Activated T-cell treated with anti-CD3 and anti-CD28 coated beads for 24 hours (primary cell): ENCODE results near the gene PDZK1IP1.

Experiments used
- DNase-seq: peaks from one replicate; pipeline ENCODE4 v3.0.0-alpha.2; 2020; ENCODE audit warnings: low read depth

The PDZK1IP1 gene

GRCh38 chr1:47189844-47190508, at the start of gene PDZK1IP1:
Gene PDZK1IP1, minus strand, starts transcription at chr1:47190036. Its CDS starts 104 bp downstream, at chr1:47189932.
- DNase-seq, result no peak

DNA sequence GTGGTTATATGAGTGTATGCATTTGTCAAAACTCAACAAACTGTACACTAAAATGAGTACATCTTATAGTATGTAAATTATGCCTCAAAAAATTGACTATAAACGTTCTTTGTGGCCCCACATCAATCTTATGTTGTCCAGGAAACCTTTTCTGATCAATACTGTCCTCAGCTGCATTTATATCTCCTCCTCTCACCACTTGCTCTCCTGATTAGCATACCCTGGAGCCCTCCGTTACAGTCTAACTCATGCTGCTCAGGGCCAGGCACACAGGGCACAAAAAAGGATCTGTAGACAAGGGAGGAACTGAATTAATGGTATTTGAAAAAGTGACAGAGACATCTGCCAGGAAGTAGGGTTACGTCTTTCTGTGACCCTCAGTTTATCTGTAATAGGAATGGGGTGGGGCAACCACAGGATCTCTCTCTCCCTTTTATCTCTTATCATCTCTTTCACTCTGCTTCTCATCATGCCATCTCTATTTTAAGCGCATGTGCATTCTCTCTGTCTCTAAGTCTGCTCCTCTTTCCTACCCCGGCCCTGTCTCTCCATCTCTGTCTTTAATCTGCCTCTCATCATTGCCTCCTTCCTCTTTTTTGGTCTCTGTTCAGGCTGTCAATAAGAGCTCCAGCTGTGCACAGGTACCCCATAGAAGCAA, 49.2 kb upstream of the PDZK1IP1 start:
- DNase-seq, result no peak

DNA sequence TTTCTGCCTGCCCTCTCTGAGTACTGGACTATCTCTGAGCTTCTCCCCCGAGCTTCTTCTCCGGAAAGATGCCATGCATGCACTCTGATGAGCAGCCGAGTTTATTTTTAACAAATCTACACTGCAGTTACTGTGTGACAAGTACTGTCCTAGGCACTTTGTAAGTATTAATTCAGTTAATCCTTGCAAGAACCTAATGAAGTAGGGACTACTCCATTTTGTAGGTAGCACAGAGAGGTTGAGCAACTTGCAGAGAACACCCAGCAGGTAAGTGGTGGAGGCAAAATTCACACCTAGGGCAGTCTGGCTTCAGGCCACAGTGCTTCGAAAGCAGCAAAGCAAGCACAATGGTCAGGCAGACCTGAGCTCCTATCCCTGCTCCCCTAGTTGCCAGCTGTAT, 46.0 kb upstream of the PDZK1IP1 start:
- no peak for DNase-seq

- no peak for DNase-seq
These were observed 45.4 kb upstream of the PDZK1IP1 start for GRCh38 chr1:47235241-47235681.

DNA sequence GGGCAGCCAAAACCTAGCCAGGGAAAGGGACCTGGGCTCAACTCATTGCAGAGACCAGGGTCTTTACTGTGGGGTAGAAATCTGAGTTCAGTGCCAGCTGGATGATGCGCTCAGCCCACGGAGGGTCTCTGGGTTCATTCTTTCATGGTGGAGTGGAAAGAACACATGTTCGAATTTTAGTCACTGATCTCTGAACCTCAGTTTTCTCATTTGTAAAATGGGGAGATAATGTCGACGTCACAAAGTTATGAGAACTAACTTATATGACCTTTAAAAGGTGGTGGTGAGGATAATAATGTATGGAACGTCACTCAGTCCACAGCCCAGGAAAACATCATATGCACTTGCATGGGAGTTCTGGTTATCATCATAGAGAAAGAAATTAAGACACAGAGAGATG, 43.4 kb upstream of the PDZK1IP1 start:
- no peak for DNase-seq

- DNase-seq, result no peak
These were observed 42.5 kb upstream of the PDZK1IP1 start, which contains the start of gene TAL1 for GRCh38 chr1:47232187-47232874. Gene TAL1, minus strand, starts transcription at chr1:47232225. Its CDS starts 6,337 bp downstream, at chr1:47225888.

DNA sequence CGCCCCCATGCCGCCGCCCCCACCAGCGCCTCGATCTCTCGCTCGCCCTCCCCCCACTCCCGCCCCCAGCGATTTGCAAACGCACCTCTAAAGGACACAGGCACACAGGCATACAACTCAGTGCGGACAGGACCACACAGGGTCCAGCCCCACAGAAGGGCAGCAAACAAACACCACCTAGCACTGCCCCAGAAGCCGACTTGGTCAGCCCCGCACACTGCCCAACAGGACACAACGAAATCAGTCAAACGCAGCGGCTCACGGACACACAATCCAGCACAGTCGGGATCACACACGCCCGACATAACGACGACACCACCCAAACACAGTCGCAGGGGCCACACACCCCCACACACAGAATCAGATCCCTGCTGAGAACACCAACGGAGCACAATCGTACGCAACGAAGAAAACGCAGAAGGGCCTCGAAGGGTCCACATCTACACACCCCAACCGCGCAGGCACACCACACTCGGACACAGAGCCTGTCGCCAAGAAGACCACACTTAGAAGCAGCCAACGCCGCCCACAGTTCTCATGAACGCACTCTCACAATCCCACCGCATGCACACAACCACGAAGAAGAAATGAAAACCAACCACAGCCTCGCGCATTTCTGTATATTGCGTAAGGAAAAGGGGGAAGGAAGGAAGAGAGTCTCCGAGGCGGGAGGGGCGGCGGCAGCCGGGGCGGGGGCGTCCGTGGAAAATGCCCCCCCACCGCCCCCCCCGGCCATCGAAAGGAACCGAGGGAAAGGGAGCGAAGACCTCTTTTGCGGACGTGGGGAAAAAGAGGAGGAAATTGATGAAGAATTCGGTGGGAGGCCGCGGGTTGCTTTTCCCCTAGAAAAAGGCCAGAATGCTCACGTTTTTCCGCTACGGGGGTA, 41.7 kb upstream of the PDZK1IP1 start:
- DNase-seq, result no peak

DNA sequence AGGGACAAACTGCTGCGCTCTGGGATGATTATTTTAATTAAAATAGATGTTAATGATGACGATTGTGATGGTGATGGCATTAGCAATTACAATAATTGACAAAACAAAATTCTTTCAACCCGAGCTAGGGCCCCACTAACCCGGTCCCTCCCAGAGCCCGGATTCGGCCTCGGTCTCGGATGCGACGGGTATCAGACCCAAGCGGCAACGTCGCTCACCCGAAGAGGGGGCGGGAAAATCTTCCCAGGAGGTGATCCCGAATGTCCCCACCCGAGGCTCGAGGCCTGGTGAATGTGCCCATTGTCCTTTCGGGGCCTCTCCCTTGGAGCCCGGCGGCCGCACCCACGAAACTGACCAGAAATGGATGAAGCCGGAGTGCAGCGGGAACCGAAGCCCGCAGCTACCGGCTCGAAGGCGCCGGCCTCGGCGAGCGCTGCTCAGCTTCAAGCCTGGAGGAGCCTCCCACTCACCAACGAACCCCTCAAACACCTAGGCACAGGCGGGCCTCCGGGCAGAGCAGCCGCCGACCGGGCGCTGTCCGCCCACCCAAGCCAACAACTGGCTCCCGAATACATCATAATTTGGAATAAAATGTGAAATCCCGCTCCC, 41.0 kb upstream of the PDZK1IP1 start:
- no peak for DNase-seq

GRCh38 chr1:47229886-47230691, 40.3 kb upstream of the PDZK1IP1 start:
- DNase-seq, result no peak

DNA sequence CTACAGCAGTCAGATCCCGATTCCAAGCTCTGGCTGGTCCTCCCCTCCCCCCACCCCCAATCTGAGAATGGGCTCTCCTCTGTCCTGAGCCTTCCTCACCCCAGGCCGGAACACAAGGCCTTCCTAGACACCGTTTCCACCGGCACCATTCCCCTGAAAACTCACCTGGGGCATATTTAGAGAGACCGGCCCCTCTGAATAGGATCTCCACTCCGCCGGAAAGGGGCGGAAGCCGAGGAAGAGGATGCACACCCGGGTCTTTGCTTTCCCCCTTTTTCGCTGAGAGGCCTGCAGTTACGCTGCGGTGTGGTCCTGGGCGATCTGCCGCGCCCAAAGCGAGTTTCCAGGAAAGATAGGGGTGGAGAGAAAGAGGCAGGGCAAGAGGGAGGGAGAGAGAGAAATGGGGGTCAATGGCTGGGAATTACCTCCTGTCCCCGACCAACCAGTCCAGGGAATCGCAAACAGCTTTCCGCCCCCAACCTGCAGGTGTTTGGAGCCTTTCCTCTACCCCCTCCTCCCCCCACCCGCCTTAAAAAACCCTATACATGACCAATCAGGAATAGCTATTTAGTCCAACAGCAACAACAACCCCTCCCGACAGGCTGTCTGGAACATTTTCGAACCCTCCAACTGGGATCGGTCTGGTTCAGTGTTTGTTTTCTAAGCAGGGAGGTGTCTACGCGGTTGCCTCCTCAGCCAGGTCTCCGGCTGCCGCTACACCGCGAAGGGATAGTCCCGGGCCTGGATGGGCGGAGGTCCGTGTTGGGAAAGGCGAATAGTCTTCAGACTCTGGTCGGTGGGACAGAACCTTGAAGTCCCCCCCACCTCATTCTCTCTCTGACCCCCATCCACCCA, 39.4 kb upstream of the PDZK1IP1 start:
- no peak for DNase-seq

DNA sequence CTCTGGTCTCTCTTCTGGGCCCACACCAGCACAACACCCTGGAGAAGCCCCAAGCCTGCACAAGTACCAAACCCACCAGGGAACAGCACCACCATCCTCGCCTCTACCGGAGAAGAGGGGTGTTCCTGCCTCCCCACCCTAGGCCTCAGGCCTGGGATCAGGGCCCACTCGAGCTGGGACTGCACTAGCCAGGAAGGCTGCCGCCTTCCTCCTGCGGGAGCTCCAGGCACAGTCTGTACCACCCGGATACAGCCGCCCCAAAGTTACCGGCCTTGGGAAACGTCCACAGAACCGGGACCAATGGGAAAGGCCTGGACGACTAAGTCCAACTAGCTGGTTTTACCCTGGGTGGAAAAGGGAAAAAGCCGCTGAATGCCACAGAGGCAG, 38.8 kb upstream of the PDZK1IP1 start:
- DNase-seq, result no peak

DNA sequence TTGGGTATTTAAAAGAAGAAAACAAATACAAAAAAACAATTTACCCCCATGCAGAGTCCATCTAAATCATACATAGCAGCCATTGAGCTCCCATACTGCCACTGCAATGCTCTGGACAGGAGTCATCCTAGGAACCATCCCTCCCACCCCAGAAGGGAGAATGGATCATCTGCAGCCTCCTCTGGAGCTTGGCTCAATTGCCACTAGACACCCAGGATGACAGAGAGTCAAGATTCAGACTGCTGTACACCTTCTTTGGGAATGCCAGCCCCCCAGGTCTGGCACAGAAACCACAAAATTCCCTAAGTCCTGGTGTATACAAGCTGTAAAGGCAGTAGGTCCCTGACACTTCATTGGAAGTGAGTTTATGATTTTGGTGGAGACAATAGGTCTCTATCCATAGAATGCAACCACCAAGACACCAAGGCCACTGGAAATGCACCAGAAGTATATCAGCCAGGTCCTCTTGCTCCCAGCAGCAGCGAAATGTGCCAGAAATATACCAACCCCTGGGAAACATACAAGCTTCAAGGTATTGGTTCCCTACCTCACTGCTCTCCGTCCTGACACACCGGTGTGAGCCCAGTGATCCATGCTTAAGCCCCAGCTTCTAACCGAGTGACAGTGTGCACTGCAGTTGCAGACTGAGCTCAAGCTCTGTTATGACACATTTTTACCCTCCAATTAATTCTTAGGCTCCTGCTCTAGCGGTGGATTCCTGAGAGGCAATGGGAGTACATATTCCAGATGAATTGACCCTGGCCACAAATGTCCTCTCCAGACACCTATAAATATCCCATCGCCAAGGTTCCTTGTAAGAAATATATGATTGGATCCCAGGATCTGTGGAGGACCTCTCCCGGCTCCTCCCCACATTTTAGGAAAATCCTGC, 37.8 kb upstream of the PDZK1IP1 start:
- no peak for DNase-seq

DNA sequence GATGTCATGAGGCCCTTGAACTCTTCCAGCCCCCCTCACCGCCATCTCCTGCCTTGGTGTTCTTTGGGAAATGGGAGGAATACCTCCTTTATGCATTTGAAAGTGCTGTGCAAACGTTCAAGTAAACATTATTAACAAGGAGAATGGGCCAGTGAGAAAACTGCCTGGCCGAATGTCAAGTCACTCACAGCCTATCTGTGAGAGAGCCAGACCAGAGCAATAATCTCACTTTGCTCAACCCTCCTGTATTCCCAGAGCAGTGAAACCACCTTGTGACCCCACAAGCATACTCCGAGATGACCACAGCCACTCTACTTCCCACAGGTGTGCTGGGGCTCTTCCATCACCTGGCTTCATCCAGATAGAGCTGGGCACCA, 37.0 kb upstream of the PDZK1IP1 start:
- DNase-seq, result no peak

DNA sequence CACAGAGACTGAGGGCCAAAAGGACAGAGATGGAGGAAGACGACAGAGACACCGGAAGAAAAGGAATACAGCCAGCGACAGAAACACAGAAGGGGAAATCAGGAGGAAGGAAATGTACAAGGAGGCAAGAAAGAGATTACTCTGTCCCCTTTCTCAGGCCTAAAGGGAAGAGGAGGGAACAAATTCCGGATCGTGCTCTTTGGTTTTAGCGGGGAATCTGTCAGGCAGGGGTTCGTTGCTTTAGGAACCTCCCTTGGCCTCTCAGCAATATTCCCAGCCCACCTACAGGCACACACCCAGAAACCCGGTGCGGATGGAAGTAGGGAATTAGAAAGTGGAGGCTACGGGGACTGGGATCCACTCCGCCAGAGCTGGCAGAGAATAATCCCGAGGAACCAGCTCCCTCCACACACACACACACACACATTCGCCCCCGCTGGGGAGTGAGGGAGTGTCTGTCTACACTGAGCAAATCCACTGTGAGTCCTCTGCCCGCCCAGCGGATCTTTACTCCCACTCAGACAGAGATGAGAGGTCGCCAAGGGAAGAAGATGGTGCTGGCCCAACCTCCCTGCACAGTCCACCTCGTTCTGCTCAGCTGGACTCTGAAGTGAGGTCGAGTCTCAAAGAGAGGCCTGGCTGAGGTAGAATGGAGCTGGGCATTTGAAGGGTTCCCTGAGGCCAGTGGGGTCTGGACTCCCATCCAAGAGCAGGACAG, 36.4 kb upstream of the PDZK1IP1 start:
- no peak for DNase-seq

DNA sequence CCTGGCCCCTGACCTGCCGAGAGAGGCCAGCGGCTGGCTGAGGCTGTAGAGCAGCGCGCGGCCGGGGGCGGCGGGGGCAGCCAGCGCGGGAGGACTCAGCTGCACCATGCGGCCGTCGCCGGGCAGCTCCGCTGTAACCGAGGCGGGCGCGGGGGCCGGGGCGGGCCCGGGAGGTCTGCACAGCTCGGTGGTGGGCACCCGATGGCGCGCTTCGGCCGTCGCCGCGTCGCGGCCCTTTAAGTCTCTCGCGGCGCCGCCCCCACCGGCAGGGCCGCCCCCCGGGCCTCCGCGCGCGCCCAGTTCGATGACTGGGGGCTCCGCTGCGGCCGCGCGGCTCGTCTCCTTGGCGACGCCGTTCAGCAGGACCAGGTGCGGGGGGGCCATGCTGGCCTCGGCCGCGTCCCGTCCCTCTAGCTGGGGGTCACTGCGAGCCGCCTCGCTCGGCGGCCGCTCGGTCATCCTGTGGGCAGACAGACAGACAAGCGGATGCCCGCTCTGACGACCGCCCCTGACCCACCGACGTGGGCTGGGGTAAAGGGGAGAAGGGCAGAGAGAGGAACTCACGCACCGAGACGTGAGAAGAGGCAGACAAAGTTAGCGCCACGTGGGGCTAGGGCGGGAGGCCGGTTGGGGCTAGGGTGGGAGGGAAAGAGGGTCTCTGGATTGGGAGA, 35.7 kb upstream of the PDZK1IP1 start:
- no peak for DNase-seq

GRCh38 chr1:47224676-47225399, 35.0 kb upstream of the PDZK1IP1 start:
- no peak for DNase-seq
